Activated B cell treated with CpG ODN at 0.5 μM for 24 hours (primary cell): Measurements from ENCODE around the gene PMFBP1. TPM values are rescaled to one million over a fixed set of nuclear protein-coding genes. Genes with fewer than 3 reads are reported as not detected.

Source experiments
- ATAC-seq: fragments of 200-7000 bp; cut with Tn5 transposase; one replicate; pipeline ENCODE4 v1.10.0; 2021; ENCODE audit warnings: low read depth, mild to moderate bottlenecking, moderate library complexity
- CTCF ChIA-PET: fragments of 350-600 bp; sonication (Branson Sonifier 250); formaldehyde crosslinking; loops from one replicate; lab custom pipeline; 2021; ENCODE audit warnings: antibody characterized with exemption; lab: Charles Lee
- POLR2A ChIA-PET: fragments of 350-600 bp; sonication (Branson Sonifier 250); formaldehyde crosslinking; loops from one replicate; lab custom pipeline; 2021; ENCODE audit warnings: antibody characterized with exemption; lab: Charles Lee
- DNase-seq: peaks from one replicate; pipeline ENCODE4 v3.0.0; 2022
- H3K27ac Mint-ChIP-seq: one replicate; pipeline ENCODE4 v1.8.0; 2020; ENCODE audit warnings: mixed read lengths
- H3K27me3 Mint-ChIP-seq: one replicate; pipeline ENCODE4 v1.8.0; 2021; ENCODE audit warnings: mixed read lengths
- H3K36me3 Mint-ChIP-seq: one replicate; pipeline ENCODE4 v1.8.0; 2021; ENCODE audit warnings: low read depth, mixed read lengths
- H3K4me1 Mint-ChIP-seq: one replicate; pipeline ENCODE4 v1.8.0; 2021; ENCODE audit warnings: mixed read lengths
- H3K4me3 Mint-ChIP-seq: one replicate; pipeline ENCODE4 v1.8.0; 2020; ENCODE audit warnings: mild to moderate bottlenecking, mixed read lengths
- H3K9me3 Mint-ChIP-seq: one replicate; pipeline ENCODE4 v1.8.0; 2020; ENCODE audit warnings: mixed read lengths
- intact Hi-C: fragments of 100-400 bp; cut with micrococcal nuclease; formaldehyde crosslinking; loops from one replicate; pipeline ENCODE4 v1.15.1; 2024
- total RNA-seq: library from RNA; stranded (reverse); gene quantifications from 2 replicates; pipeline ENCODE4 v1.2.3, GENCODE V29; 2022
- TF ChIP-seq, protein P1 (sequence below): fragments of 200-600 bp; IDR thresholded peaks from one replicate; pipeline ENCODE4 v1.8.0; 2022; ENCODE audit warnings: antibody characterized with exemption, mild to moderate bottlenecking

PMFBP1 gene
- total RNA-seq, 1 donor from 2014 or later: 5.7 TPM

DNA sequence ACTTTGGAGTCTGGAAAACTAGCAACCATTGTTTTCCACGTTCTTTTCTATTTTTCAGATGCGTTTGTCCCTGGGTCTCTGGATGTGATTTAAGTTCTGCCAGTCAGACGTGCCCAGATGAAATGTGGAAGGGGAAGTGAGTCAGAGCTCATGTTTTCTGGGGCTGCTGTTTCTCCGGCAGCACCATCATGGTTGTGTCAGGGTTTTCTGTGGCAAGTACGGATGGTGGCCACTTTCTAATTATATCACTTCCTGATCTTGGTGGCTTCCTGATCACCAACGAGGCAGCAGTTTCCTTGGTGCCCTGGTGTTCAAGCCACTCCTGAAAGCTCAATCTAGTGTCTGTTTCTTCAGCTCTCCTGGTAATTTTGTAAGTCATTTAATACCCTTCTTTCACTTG, 31.4 kb upstream of the PMFBP1 start:
- Mint-ChIP-seq H3K4me3 (peak overlapping the region; percentile 39), H3K4me1 (peaks cover 20% of the 10 kb centered on the region), H3K9me3 (no peaks in the 10 kb centered on the region), H3K27ac (peak overlapping the region; percentile 50), H3K36me3 (no peaks in the 10 kb centered on the region), H3K27me3 (no peaks in the 10 kb centered on the region)
- TF ChIP-seq, protein P1, sequence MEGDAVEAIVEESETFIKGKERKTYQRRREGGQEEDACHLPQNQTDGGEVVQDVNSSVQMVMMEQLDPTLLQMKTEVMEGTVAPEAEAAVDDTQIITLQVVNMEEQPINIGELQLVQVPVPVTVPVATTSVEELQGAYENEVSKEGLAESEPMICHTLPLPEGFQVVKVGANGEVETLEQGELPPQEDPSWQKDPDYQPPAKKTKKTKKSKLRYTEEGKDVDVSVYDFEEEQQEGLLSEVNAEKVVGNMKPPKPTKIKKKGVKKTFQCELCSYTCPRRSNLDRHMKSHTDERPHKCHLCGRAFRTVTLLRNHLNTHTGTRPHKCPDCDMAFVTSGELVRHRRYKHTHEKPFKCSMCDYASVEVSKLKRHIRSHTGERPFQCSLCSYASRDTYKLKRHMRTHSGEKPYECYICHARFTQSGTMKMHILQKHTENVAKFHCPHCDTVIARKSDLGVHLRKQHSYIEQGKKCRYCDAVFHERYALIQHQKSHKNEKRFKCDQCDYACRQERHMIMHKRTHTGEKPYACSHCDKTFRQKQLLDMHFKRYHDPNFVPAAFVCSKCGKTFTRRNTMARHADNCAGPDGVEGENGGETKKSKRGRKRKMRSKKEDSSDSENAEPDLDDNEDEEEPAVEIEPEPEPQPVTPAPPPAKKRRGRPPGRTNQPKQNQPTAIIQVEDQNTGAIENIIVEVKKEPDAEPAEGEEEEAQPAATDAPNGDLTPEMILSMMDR: no peak
- ATAC-seq: peak; percentile 84
- no peak for DNase-seq
- intact Hi-C loops: no loop called here
- ChIA-PET POLR2A (interaction anchor here (1.4 kb wide), 1 partner anchor 110 kb away, joined by 5 read pairs; the partner anchor contains the start of genes DHX38 and TXNL4B), CTCF (no interaction called here)

DNA sequence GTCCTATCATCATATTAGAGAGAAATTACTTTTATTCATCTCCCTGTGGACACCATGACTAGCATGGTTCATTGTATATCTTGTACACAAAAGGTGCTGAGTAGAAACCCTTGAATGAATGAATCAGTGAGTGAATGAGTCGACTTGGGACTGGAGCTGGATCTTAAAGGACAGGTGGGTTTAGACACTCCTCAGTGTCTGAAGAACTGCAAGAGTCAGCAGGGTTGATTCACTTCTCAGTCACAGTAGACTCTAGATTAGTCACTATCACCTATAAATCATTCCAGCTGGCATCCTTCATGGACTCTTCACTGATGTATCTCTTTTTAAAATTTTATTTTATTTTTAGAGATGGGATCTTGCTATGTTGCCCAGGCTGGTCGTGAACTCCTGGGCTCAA, 30.1 kb upstream of the PMFBP1 start:
- no peak overlapping the region for H3K27ac Mint-ChIP-seq
- no peaks in the 10 kb centered on the region for H3K9me3 Mint-ChIP-seq
- TF ChIP-seq, protein P1: no peak
- intact Hi-C loops: no loop called here
- ChIA-PET POLR2A (interaction anchor here (1.4 kb wide), 1 partner anchor 108 kb away, joined by 5 read pairs; the partner anchor contains the start of genes DHX38 and TXNL4B), CTCF (no interaction called here)
- DNase-seq (no peak), ATAC-seq (no peak)
- H3K4me1 Mint-ChIP-seq: peaks cover 20% of the 10 kb centered on the region
- H3K36me3 Mint-ChIP-seq: no peaks in the 10 kb centered on the region
- no peak overlapping the region for H3K4me3 Mint-ChIP-seq
- no peaks in the 10 kb centered on the region for H3K27me3 Mint-ChIP-seq

DNA sequence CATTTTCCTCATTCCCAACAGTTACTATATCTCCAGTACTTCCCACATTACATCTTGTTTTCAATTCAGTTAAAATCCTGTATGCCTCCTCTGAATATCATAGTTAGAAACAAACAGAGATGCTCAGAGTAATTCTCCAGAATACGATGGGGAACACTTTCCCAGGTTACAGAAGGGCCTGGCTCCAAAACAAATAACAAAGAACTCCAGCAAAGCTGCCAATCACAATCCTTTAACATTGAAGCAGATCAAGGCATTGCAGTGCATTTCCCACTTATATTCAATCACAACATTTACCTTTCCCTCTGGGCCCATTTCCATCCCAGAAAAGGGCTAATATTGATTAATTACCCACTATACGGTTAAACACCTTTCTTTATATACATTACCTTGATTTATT, 29.4 kb upstream of the PMFBP1 start:
- TF ChIP-seq, protein P1: no peak
- intact Hi-C loops: no loop called here
- ATAC-seq (no peak), DNase-seq (no peak)
- Mint-ChIP-seq H3K4me3 (no peak overlapping the region), H3K27ac (no peak overlapping the region), H3K27me3 (no peaks in the 10 kb centered on the region), H3K4me1 (peaks cover 20% of the 10 kb centered on the region), H3K9me3 (no peaks in the 10 kb centered on the region), H3K36me3 (no peaks in the 10 kb centered on the region)
- CTCF ChIA-PET: no interaction called here
- POLR2A ChIA-PET: no interaction called here

DNA sequence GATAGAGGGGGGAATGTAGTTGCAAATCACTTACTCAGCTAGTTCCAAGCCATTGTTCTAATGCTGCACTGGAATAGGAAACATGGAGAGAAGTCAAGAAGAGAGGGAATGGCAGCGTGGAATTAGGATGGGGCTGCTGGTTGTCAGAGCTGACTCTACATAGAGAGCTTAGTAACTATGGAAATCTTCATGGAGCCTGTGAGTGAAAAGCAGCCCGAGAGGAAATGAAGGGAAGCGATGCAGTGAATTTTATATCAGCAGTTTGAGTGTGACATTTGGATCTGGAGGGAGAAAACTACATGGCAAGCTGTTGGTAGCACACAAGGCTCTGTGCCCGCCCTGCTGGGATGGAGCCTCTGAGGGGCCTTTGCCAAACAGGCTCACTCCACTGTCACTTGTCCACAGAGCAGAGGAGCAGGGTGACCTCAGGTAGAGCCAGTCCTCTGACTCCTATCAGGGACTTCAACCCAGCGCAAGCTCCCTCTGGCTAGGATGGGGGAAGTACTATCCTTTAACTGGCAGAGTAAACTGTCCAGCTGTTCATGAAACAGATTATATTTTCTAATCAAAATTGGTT, 27.9 kb upstream of the PMFBP1 start:
- no peak overlapping the region for H3K4me3 Mint-ChIP-seq
- intact Hi-C loops: no loop called here
- ChIA-PET CTCF (no interaction called here), POLR2A (no interaction called here)
- no peak for ATAC-seq
- TF ChIP-seq, protein P1: no peak
- no peaks in the 10 kb centered on the region for H3K9me3 Mint-ChIP-seq
- no peaks in the 10 kb centered on the region for H3K36me3 Mint-ChIP-seq
- no peak for DNase-seq
- no peak overlapping the region for H3K27ac Mint-ChIP-seq
- peaks cover 20% of the 10 kb centered on the region for H3K4me1 Mint-ChIP-seq
- no peaks in the 10 kb centered on the region for H3K27me3 Mint-ChIP-seq

DNA sequence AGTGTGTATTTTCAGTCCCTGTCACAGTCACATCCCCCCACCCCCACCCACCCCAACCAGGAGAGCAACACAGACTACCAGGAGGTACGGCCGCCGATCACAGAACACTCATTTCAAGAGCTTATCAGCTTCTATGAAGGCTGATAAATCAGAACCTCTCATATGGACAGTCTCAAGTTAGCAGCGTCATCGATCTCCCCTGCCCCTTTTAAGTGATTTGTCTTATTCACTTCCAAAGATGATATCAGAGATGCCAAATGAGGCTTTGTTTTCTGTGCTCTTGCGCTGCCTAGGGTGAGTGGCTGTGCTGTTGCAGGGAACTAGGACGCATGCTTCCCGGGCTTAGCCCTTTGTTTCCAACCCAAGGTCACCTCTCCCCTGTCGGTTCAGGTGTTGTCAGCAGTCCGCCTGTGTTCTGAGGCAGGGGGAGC, 26.8 kb upstream of the PMFBP1 start:
- Mint-ChIP-seq H3K36me3 (no peaks in the 10 kb centered on the region), H3K4me3 (no peak overlapping the region)

More for the DNA sequence above, 26.8 kb upstream of the PMFBP1 start:
- Mint-ChIP-seq H3K4me1 (peaks cover 15% of the 10 kb centered on the region), H3K27ac (no peak overlapping the region), H3K27me3 (no peaks in the 10 kb centered on the region), H3K9me3 (no peaks in the 10 kb centered on the region)
- TF ChIP-seq, protein P1: no peak
- no peak for DNase-seq
- CTCF ChIA-PET: no interaction called here
- POLR2A ChIA-PET: no interaction called here
- ATAC-seq: no peak
- intact Hi-C loops: no loop called here
